PC-9 (cell line): Measurements from ENCODE around the gene STEAP3.

Experiments used
- EZH2 ChIP-seq: fragments of 200-600 bp; sonication (generic); IDR thresholded peaks from 2 replicates; pipeline ENCODE4 v1.8.0; 2017; ENCODE audit warnings: antibody characterized with exemption, low read depth
- TF ChIP-seq, protein P1 (sequence below): fragments of 200-600 bp; sonication (generic); conservative IDR thresholded peaks from 2 replicates; pipeline ENCODE4 v1.6.1; 2017; ENCODE audit warnings: mixed run types, antibody characterized with exemption, mild to moderate bottlenecking, moderate library complexity

DNA sequence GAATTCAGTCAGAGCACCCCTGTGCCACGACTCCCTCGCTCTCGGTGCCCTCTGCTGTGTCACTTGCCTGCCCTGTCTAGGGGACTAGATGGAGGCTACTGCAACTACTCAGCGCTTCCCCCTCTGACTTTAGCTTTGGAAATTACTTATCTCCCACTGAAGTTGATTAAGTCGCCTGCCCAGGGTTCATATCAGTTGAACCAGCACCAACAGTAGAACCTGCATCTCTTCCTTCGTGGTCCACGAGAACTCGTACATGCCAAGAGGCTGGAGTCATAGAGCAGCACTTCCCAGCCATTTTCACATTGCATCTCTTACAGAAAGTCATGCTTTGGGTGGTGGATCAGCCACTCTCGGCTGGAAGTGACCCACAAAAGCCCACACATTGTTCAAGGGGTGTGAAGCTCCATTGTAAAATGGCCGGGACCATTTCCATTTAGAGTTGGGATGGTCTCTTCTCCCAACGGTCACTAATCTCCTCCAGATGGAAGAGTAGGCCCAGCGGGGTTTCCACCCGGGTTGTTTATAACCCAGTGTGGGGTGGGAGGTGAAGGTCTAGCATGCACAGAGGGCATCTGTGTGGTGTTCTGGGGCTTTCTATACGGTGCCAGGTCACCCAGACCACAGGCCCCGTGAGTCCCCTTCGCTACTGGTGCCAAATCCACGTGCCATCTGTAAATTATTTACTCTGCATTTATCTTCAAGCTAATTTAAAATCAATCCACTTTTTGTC is 38.0 kb downstream of the STEAP3 start:
- TF ChIP-seq, protein P1, sequence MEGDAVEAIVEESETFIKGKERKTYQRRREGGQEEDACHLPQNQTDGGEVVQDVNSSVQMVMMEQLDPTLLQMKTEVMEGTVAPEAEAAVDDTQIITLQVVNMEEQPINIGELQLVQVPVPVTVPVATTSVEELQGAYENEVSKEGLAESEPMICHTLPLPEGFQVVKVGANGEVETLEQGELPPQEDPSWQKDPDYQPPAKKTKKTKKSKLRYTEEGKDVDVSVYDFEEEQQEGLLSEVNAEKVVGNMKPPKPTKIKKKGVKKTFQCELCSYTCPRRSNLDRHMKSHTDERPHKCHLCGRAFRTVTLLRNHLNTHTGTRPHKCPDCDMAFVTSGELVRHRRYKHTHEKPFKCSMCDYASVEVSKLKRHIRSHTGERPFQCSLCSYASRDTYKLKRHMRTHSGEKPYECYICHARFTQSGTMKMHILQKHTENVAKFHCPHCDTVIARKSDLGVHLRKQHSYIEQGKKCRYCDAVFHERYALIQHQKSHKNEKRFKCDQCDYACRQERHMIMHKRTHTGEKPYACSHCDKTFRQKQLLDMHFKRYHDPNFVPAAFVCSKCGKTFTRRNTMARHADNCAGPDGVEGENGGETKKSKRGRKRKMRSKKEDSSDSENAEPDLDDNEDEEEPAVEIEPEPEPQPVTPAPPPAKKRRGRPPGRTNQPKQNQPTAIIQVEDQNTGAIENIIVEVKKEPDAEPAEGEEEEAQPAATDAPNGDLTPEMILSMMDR: no peak
- TF ChIP-seq EZH2: no peak
